SKM-1 treated with dmso at 0.1 percent for 144 hours (cell line): Measurements from ENCODE around the gene PIK3R1.

Source experiments
- DNase-seq: peaks from one replicate; lab custom pipeline; 2025; ENCODE audit not compliant: unreplicated experiment; lab: John Stamatoyannopoulos, UW

Gene PIK3R1

GRCh38 chr5:68318955-68319705 lies 103.6 kb downstream of the PIK3R1 start:
- no peak for DNase-seq

GRCh38 chr5:68319706-68320412 lies 104.3 kb downstream of the PIK3R1 start:
- DNase-seq = no peak

- DNase-seq = no peak
Measured at GRCh38 chr5:68320413-68320986, 104.9 kb downstream of the PIK3R1 start.

GRCh38 chr5:68325065-68325580 lies 109.6 kb downstream of the PIK3R1 start:
- DNase-seq = peak; percentile 4

- no peak for DNase-seq
Measured at GRCh38 chr5:68329554-68330255, 114.1 kb downstream of the PIK3R1 start.

- DNase-seq = no peak
Measured at GRCh38 chr5:68330574-68330973, 115.0 kb downstream of the PIK3R1 start.

- DNase-seq = peak; percentile 85
Measured at GRCh38 chr5:68331192-68332079, 115.9 kb downstream of the PIK3R1 start.

- DNase-seq = peak; percentile 44
Measured at GRCh38 chr5:68332080-68332451, 116.5 kb downstream of the PIK3R1 start.

- DNase-seq = peak; percentile 54
Measured at GRCh38 chr5:68332556-68332955, 117.0 kb downstream of the PIK3R1 start.

- peak; percentile 1 for DNase-seq
Measured at GRCh38 chr5:68333649-68334552, 118.3 kb downstream of the PIK3R1 start.

- no peak for DNase-seq
Measured at GRCh38 chr5:68334553-68334886, 119.0 kb downstream of the PIK3R1 start.

- no peak for DNase-seq
Measured at GRCh38 chr5:68335075-68335474, 119.5 kb downstream of the PIK3R1 start.

- no peak for DNase-seq
Measured at GRCh38 chr5:68336200-68336599, 120.6 kb downstream of the PIK3R1 start.

- no peak for DNase-seq
Measured at GRCh38 chr5:68337235-68337634, 121.7 kb downstream of the PIK3R1 start.

GRCh38 chr5:68339921-68340321 lies 124.4 kb downstream of the PIK3R1 start:
- DNase-seq = no peak

- no peak for DNase-seq
Measured at GRCh38 chr5:68341006-68341405, 125.5 kb downstream of the PIK3R1 start.

GRCh38 chr5:68342693-68343092 lies 127.1 kb downstream of the PIK3R1 start:
- DNase-seq = no peak

- DNase-seq = no peak
Measured at GRCh38 chr5:68343421-68343826, 127.9 kb downstream of the PIK3R1 start.

GRCh38 chr5:68344447-68345111 lies 129.0 kb downstream of the PIK3R1 start:
- DNase-seq = no peak
